Mammary epithelial cell (primary cell): ENCODE results near the gene ST6GAL2.

Source experiments
- EZH2 ChIP-seq: IDR thresholded peaks from 2 replicates; pipeline ENCODE4 v1.6.1; 2012; ENCODE audit warnings: low read length, inconsistent platforms, borderline replicate concordance
- TF ChIP-seq, protein P1 (sequence below), 2 donors: IDR thresholded peaks in 1 of 2; conservative IDR thresholded peaks in 1 of 2; 2 replicates each; pipeline ENCODE4 v1.5.1; 2011 to 2012; ENCODE audit warnings: inconsistent platforms in 2 of 2, low read length in 2 of 2, mild to moderate bottlenecking in 2 of 2, control low read depth in 1 of 2, low read depth in 1 of 2; ENCODE audit not compliant: insufficient read depth in 1 of 2; ENCODE audit errors: extremely low read depth in 1 of 2

DNA sequence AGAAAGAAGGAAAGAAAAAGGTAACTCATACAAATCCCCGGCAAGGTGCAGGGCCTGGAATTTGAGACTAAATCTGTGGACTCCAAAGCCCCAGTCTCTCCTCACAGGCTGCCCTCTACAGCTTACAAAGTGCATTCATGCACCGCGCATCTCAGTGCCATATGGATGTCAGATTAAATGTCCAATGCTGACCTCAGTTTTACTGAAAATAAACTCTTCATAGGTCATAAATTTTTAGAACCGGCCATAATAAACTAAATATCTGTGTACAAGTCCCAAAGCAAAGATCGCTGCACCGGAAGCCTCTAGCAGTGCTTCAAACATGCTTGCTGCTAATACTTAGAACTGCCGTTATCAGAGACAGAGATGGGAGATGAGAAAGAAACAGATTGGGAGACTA, 17.7 kb downstream of the ST6GAL2 start:
- TF ChIP-seq, protein P1, sequence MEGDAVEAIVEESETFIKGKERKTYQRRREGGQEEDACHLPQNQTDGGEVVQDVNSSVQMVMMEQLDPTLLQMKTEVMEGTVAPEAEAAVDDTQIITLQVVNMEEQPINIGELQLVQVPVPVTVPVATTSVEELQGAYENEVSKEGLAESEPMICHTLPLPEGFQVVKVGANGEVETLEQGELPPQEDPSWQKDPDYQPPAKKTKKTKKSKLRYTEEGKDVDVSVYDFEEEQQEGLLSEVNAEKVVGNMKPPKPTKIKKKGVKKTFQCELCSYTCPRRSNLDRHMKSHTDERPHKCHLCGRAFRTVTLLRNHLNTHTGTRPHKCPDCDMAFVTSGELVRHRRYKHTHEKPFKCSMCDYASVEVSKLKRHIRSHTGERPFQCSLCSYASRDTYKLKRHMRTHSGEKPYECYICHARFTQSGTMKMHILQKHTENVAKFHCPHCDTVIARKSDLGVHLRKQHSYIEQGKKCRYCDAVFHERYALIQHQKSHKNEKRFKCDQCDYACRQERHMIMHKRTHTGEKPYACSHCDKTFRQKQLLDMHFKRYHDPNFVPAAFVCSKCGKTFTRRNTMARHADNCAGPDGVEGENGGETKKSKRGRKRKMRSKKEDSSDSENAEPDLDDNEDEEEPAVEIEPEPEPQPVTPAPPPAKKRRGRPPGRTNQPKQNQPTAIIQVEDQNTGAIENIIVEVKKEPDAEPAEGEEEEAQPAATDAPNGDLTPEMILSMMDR (conservative IDR thresholded peaks at IDR 0.05 in 1 of 2, IDR thresholded peaks at IDR 0.05 in 1 of 2; ENCODE audit: extremely low read depth in 1 of 2, insufficient read depth in 1 of 2, low read depth in 1 of 2, low read length in 2 of 2), result no peak
- TF ChIP-seq EZH2, result no peak
